ENCODE data around the gene ZFP3.
"Not testable (repeated sequence)": the region's sequence is repeated elsewhere in the genome, so short reads cannot be mapped to it uniquely, and the experiment has no call there.

The ZFP3 gene

DNA sequence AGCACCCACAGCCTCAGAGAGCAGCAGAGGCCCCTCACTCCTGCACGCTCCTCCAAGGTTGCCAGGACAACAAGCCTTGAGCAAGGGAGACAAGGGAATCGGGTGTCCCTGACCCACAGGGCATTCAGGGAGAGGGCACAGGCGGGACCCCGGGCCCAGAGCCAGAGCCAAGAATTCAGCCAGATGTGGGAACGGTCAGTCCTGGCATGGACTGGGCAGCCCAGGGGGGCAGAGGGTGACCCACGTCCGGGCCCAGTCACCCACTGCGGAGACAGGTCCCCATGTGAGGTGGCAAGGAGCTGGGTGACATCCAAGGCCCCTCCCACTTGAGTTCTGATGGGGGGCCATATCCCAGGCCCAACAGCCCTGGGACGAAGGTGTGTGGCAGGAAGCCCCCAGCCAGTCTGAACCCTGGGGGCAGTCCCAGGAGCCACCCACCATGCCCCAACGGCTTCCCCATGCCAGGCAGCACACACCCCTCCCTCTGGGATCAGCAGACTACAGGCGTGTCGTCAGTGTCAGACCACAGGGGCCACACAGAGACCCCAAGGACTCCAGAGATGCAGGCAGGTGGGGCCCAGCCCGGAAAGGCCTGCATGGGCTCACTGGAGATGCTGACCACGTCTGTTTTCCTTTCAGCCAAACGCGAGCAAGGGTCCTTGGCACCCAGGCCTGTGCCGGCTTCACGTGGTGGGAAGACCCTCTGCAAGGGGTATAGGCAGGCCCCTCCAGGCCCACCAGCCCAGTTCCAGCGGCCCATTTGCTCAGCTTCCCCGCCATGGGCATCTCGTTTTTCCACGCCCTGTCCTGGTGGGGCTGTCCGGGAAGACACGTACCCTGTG lies 60.6 kb downstream of the ZFP3 start:
- DNase-seq (ENCODE audit: low read depth): no peak

DNA sequence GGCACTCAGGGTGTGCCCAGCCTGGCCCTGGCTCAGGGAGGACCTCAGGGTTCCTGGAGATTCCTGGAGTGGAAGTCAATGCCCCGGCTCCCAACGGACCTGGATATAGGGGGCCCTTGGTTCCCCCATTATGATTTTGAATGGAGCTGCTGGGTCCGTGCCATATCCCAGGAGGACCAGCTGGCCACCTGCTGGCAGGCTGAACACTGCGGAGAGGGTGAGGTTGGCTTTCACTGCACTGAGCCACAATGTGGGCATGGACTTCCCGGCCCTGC lies 61.1 kb downstream of the ZFP3 start:
- DNase-seq (ENCODE audit: low read depth): no peak

DNA sequence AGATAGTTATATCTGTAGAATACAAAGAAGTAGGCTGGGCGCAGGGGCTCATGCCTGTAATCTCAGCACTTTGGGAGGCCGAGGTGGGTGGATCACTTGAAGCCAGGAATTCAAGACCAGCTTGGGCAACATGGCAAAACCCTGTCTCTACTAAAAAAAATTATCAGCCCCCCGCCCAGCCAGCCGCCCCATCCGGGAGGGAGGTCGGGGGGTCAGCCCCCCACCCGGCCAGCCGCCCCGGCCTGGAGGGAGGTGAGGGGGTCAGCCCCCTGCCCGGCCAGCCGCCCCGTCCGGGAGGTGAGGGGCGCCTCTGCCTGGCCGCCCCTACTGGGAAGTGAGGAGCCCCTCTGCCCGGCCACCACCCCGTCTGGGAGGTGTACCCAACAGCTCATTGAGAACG lies 64.6 kb downstream of the ZFP3 start:
- not testable (repeated sequence) for DNase-seq (ENCODE audit: low read depth)

Data from GM04503 (cell line).